CD4-positive, alpha-beta memory T cell (primary cell): ENCODE measurements around the gene SLC1A5. TPM values are rescaled to one million over a fixed set of nuclear protein-coding genes. Genes with fewer than 3 reads are reported as not detected.
A peak's percentile ranks its signal among the peaks of the same experiment; 100 is the strongest.

ENCODE experiments used
- CTCF ChIA-PET: fragments of 350-600 bp; sonication (Branson Sonifier 250); formaldehyde crosslinking; loops from one replicate; lab custom pipeline; 2021; ENCODE audit warnings: inconsistent platforms; ENCODE audit not compliant: partially characterized antibody; lab: Charles Lee
- POLR2A ChIA-PET: fragments of 350-600 bp; sonication (Branson Sonifier 250); formaldehyde crosslinking; loops from one replicate; lab custom pipeline; 2021; ENCODE audit not compliant: partially characterized antibody; lab: Charles Lee
- DNase-seq, 5 donors: peaks; one replicate each; pipeline versions ENCODE4 v3.0.0 to v3.0.0-alpha.2; 2020 to 2022; ENCODE audit warnings: mixed read lengths in 1 of 5
- H3K27ac ChIP-seq: one replicate; pipeline ENCODE4 v1.7.0; 2013; ENCODE audit warnings: low read depth, low read length
- H3K27me3 ChIP-seq: 2 replicates; pipeline ENCODE4 v1.7.0; 2013; ENCODE audit warnings: mild to moderate bottlenecking, low read length, moderate library complexity; ENCODE audit not compliant: insufficient read depth
- H3K36me3 ChIP-seq: 2 replicates; pipeline ENCODE4 v1.7.0; 2013; ENCODE audit warnings: mild to moderate bottlenecking, low read length, moderate library complexity; ENCODE audit not compliant: insufficient read depth
- H3K4me1 ChIP-seq: 2 replicates; pipeline ENCODE4 v1.7.0; 2013; ENCODE audit warnings: mild to moderate bottlenecking, low read length, moderate library complexity; ENCODE audit not compliant: insufficient read depth
- H3K4me3 ChIP-seq, 2 donors: one replicate each; pipeline ENCODE4 v1.7.0; 2013; ENCODE audit warnings: low read length in 2 of 2, mild to moderate bottlenecking in 1 of 2
- H3K9me3 ChIP-seq, 2 donors: one replicate each; pipeline ENCODE4 v1.7.0; 2013; ENCODE audit warnings: low read length in 2 of 2, control low read depth in 1 of 2; ENCODE audit not compliant: control insufficient read depth in 1 of 2
- H3K27ac Mint-ChIP-seq, 7 donors: one replicate each; pipeline ENCODE4 v1.8.0; 2020 to 2021; ENCODE audit warnings: mixed read lengths in 7 of 7, mild to moderate bottlenecking in 6 of 7, inconsistent platforms in 3 of 7, moderate library complexity in 3 of 7
- H3K27me3 Mint-ChIP-seq, 2 donors: one replicate each; pipeline ENCODE4 v1.8.0; 2020 to 2021; ENCODE audit warnings: mixed read lengths in 2 of 2
- H3K36me3 Mint-ChIP-seq, 2 donors: one replicate each; pipeline ENCODE4 v1.8.0; 2020 to 2021; ENCODE audit warnings: mixed read lengths in 2 of 2, inconsistent platforms in 1 of 2, mild to moderate bottlenecking in 1 of 2
- H3K4me1 Mint-ChIP-seq, 4 donors: one replicate each; pipeline ENCODE4 v1.8.0; 2020 to 2021; ENCODE audit warnings: mixed read lengths in 4 of 4, mild to moderate bottlenecking in 1 of 4
- H3K4me3 Mint-ChIP-seq, 8 donors: one replicate each; pipeline ENCODE4 v1.8.0; 2020 to 2021; ENCODE audit warnings: mixed read lengths in 8 of 8, mild to moderate bottlenecking in 7 of 8, moderate library complexity in 6 of 8, inconsistent platforms in 3 of 8
- H3K9me3 Mint-ChIP-seq, 8 donors: one replicate each; pipeline ENCODE4 v1.8.0; 2020 to 2021; ENCODE audit warnings: mixed read lengths in 8 of 8, mild to moderate bottlenecking in 5 of 8, inconsistent platforms in 3 of 8, moderate library complexity in 1 of 8
- intact Hi-C: fragments of 100-400 bp; cut with micrococcal nuclease; formaldehyde crosslinking; loops from one replicate; pipeline ENCODE4 v1.15.1; 2023
- polyA plus RNA-seq, 2 donors: library from polyadenylated mRNA; unstranded; fragments of 300-500 nt; fragmentation: Illumina TruSeq; gene quantifications; one replicate each; pipeline ENCODE4 v1.2.3, GENCODE V29; 2021
- total RNA-seq, 2 experiments: library from RNA; stranded (reverse); gene quantifications; one replicate each; pipeline ENCODE4 v1.2.3, GENCODE V29; 2021

Gene SLC1A5
- total RNA-seq (10 to 100 TPM; 20.3 TPM), polyA plus RNA-seq (10 to 100 TPM in 1 of 2 donors, 1 to 10 TPM in 1; 7.2 to 22.1 TPM)

DNA sequence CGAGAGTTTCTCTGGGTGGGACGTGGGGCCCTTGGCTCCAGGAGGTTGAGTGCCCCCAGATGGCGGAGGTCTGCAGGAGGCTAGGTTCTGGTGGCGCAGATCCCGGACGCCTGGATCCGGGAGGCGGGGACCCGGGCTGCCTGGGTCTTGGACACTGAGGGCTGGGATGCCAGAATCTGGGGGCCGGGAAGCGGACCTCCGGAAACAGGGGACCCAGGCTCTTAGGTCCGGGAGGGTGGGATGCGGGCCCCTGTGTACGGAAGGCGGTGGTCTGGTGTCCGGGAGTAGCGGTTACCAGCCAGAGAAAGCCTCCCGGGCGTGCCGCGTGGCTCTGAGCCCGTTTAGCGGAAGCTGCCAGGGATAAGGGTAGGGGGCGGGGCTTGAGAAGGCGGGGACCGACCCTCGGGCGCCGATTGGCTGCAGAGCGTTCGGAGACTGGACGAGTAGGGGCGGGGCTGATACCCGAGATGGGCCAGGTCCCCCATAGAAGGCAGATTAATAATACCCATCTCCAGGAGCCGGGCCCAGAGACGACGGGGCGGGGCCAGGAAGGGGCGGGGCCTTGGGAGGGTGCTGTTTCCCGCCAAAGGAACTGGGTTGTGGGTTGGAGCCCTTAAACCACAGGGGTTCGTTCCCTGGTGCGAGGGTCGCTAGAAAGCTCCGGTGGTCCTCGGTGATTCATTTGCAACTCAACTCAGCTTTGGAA is at the start of gene SLC1A5:
Gene SLC1A5, minus strand, starts transcription at position 333 of the 706 bp plus-strand sequence. CDS start 629 bp downstream, outside the sequence.
- H3K4me3 Mint-ChIP-seq: peak within 1 kb of the TSS; percentile 89 to 97 (median 92)
- Histone ChIP-seq H3K36me3 (no peaks in the 10 kb centered on the region), H3K27me3 (no peaks in the 10 kb centered on the region), H3K9me3 (no peaks in the 10 kb centered on the region), H3K4me3 (peak within 1 kb of the TSS; percentile 78 to 90), H3K27ac (peak within 1 kb of the TSS; percentile 75), H3K4me1 (peaks cover 61% of the 10 kb centered on the region)
- POLR2A ChIA-PET: interaction anchor here (0.7 to 6.4 kb wide), 17 partner anchors 9 to 437 kb away, joined by 3 to 50 read pairs (median 3); partner anchors contain the start of genes CALM3, PRKD2 and ZC3H4
- peak within 1 kb of the TSS; percentile 80 to 99 (median 90) for H3K27ac Mint-ChIP-seq
- H3K36me3 Mint-ChIP-seq: peaks cover 0 to 29% of the 10 kb centered on the region in 2 donors
- H3K9me3 Mint-ChIP-seq: peaks cover 0 to 2% (median 0%) of the 10 kb centered on the region in 8 donors
- CTCF ChIA-PET: interaction anchor here (0.6 to 2.4 kb wide), 6 partner anchors 11 to 225 kb away, joined by 3 to 9 read pairs (median 4); no protein-coding TSS in a partner anchor
- intact Hi-C loops: loop anchor here (1.0 to 10.0 kb wide), 4 partner anchors 32 to 486 kb away; partner anchors contain the start of genes CCDC9, INAFM1 and PRKD2
- peaks cover 42 to 78% (median 56%) of the 10 kb centered on the region in 4 donors for H3K4me1 Mint-ChIP-seq
- DNase-seq: peak; percentile 95 to 97 (median 95)
- H3K27me3 Mint-ChIP-seq: no peaks in the 10 kb centered on the region

- intact Hi-C loops: no loop called here
- Histone ChIP-seq H3K4me3 (no peak overlapping the region), H3K4me1 (peaks cover 3% of the 10 kb centered on the region), H3K27me3 (no peaks in the 10 kb centered on the region), H3K9me3 (no peaks in the 10 kb centered on the region), H3K36me3 (peaks cover 20% of the 10 kb centered on the region), H3K27ac (no peak overlapping the region)
- no peak for DNase-seq
- H3K27me3 Mint-ChIP-seq: no peaks in the 10 kb centered on the region
- POLR2A ChIA-PET: no interaction called here
- H3K4me3 Mint-ChIP-seq: no peak overlapping the region
- H3K36me3 Mint-ChIP-seq: peaks cover 14 to 44% of the 10 kb centered on the region in 2 donors
- H3K4me1 Mint-ChIP-seq: peaks cover 0 to 3% (median 1%) of the 10 kb centered on the region in 4 donors
- CTCF ChIA-PET: interaction anchor here (1.0 to 11.4 kb wide), 3 partner anchors 33 to 83 kb away, joined by 3 to 335 read pairs (median 4); no protein-coding TSS in a partner anchor
- no peak overlapping the region for H3K27ac Mint-ChIP-seq
- no peaks in the 10 kb centered on the region for H3K9me3 Mint-ChIP-seq
Observed at GRCh38 chr19:46838160-46838559, 49.8 kb upstream of the SLC1A5 start.

GRCh38 chr19:46834984-46835383 is 46.6 kb upstream of the SLC1A5 start:
- Histone ChIP-seq H3K4me3 (no peak overlapping the region), H3K27me3 (no peaks in the 10 kb centered on the region), H3K4me1 (no peaks in the 10 kb centered on the region), H3K27ac (no peak overlapping the region), H3K9me3 (no peaks in the 10 kb centered on the region), H3K36me3 (peaks cover 14% of the 10 kb centered on the region)
- ChIA-PET CTCF (interaction anchor here (1.4 kb wide), 1 partner anchor 13 kb away, joined by 5 read pairs; no protein-coding TSS in a partner anchor), POLR2A (no interaction called here)
- peaks cover 3 to 20% of the 10 kb centered on the region in 2 donors for H3K36me3 Mint-ChIP-seq
- H3K4me3 Mint-ChIP-seq: no peak overlapping the region
- no peak for DNase-seq
- no peaks in the 10 kb centered on the region for H3K27me3 Mint-ChIP-seq
- no peaks in the 10 kb centered on the region for H3K9me3 Mint-ChIP-seq
- intact Hi-C loops: no loop called here
- no peaks in the 10 kb centered on the region for H3K4me1 Mint-ChIP-seq
- H3K27ac Mint-ChIP-seq: no peak overlapping the region

- no peaks in the 10 kb centered on the region for H3K4me1 ChIP-seq
- Mint-ChIP-seq H3K27me3 (no peaks in the 10 kb centered on the region), H3K27ac (no peak overlapping the region), H3K4me1 (peaks cover 0 to 1% (median under 1%) of the 10 kb centered on the region in 4 donors), H3K4me3 (no peak overlapping the region), H3K36me3 (peaks cover 3 to 18% of the 10 kb centered on the region in 2 donors), H3K9me3 (no peaks in the 10 kb centered on the region)
- no peak overlapping the region for H3K4me3 ChIP-seq
- peaks cover 6% of the 10 kb centered on the region for H3K36me3 ChIP-seq
- ChIA-PET CTCF (interaction anchor here (1.0 to 1.4 kb wide), 4 partner anchors 12 to 179 kb away, joined by 3 to 7 read pairs (median 4); no protein-coding TSS in a partner anchor), POLR2A (no interaction called here)
- no peak for DNase-seq
- intact Hi-C loops: no loop called here
- H3K27me3 ChIP-seq: no peaks in the 10 kb centered on the region
- H3K27ac ChIP-seq: no peak overlapping the region
- no peaks in the 10 kb centered on the region for H3K9me3 ChIP-seq
Observed at GRCh38 chr19:46834121-46834520, 45.7 kb upstream of the SLC1A5 start.

DNA sequence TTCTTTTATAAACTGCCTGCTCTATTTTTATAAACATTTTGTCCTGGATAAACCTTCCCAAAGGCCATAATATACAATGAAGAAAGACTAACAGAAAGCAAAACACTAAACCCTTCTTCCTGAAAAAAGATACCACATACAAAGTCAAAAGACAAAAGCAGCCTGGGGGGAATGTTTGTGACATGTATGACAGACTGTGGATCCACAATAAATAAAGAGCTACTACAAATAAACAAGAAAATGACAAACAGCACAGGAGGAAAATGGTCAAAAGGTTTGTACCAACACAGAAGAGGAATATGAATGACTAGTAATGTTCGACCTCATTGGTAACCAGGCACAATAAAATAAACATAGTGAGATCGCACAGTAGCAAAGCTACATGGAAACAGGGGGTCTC is 42.5 kb upstream of the SLC1A5 start:
- H3K36me3 Mint-ChIP-seq: peaks cover 0 to 3% of the 10 kb centered on the region in 2 donors
- H3K27me3 ChIP-seq: no peaks in the 10 kb centered on the region
- CTCF ChIA-PET: interaction anchor here (0.8 to 3.9 kb wide), 4 partner anchors 9 to 77 kb away, joined by 3 to 21 read pairs (median 12); no protein-coding TSS in a partner anchor
- no peaks in the 10 kb centered on the region for H3K9me3 ChIP-seq
- no peaks in the 10 kb centered on the region for H3K4me1 ChIP-seq
- no peak for DNase-seq
- POLR2A ChIA-PET: no interaction called here
- no peak overlapping the region for H3K27ac Mint-ChIP-seq
- H3K27ac ChIP-seq: no peak overlapping the region
- no peaks in the 10 kb centered on the region for H3K9me3 Mint-ChIP-seq
- H3K36me3 ChIP-seq: no peaks in the 10 kb centered on the region
- no peaks in the 10 kb centered on the region for H3K27me3 Mint-ChIP-seq
- no peak overlapping the region for H3K4me3 Mint-ChIP-seq
- peaks cover 0 to 2% (median under 1%) of the 10 kb centered on the region in 4 donors for H3K4me1 Mint-ChIP-seq
- intact Hi-C loops: no loop called here
- H3K4me3 ChIP-seq: no peak overlapping the region

GRCh38 chr19:46828484-46828883 is 40.1 kb upstream of the SLC1A5 start:
- Mint-ChIP-seq H3K27ac (no peak overlapping the region), H3K4me3 (no peak overlapping the region), H3K4me1 (peaks cover 0 to 8% (median 3%) of the 10 kb centered on the region in 4 donors), H3K9me3 (no peaks in the 10 kb centered on the region), H3K36me3 (no peaks in the 10 kb centered on the region), H3K27me3 (no peaks in the 10 kb centered on the region)
- H3K9me3 ChIP-seq: no peaks in the 10 kb centered on the region
- H3K4me1 ChIP-seq: no peaks in the 10 kb centered on the region
- CTCF ChIA-PET: interaction anchor here (1.0 to 3.6 kb wide), 2 partner anchors 71 to 185 kb away, joined by 3 to 14 read pairs; no protein-coding TSS in a partner anchor
- intact Hi-C loops: no loop called here
- H3K27ac ChIP-seq: no peak overlapping the region
- POLR2A ChIA-PET: no interaction called here
- peak in 1 of 5 donors; percentile 56 for DNase-seq
- no peak overlapping the region for H3K4me3 ChIP-seq
- no peaks in the 10 kb centered on the region for H3K27me3 ChIP-seq
- H3K36me3 ChIP-seq: no peaks in the 10 kb centered on the region

DNA sequence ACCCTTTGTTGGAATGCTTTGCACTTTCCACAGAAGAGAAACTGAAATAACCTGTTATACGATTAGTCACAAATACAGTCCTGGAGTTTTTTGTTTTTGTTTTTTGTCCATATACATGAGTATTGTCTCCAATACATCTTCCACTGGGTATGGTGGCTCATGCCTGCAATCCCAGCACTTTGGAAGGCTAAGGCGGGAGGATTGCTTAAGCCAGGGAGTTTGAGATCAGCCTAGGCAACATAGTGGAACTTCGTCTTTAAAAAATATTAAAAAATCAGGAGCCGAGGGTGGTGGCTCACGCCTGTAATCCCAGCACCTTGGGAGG is 37.3 kb upstream of the SLC1A5 start:
- Histone ChIP-seq H3K9me3 (no peaks in the 10 kb centered on the region), H3K4me1 (peaks cover 16% of the 10 kb centered on the region), H3K36me3 (no peaks in the 10 kb centered on the region), H3K4me3 (no peak overlapping the region), H3K27me3 (no peaks in the 10 kb centered on the region), H3K27ac (no peak overlapping the region)
- Mint-ChIP-seq H3K4me1 (peaks cover 10 to 25% (median 19%) of the 10 kb centered on the region in 4 donors), H3K36me3 (no peaks in the 10 kb centered on the region), H3K9me3 (no peaks in the 10 kb centered on the region), H3K27ac (peak overlapping the region in 1 of 7 donors; percentile 43), H3K4me3 (no peak overlapping the region), H3K27me3 (no peaks in the 10 kb centered on the region)
- POLR2A ChIA-PET: no interaction called here
- intact Hi-C loops: no loop called here
- DNase-seq: no peak
- CTCF ChIA-PET: interaction anchor here (1.9 kb wide), 1 partner anchor 15 kb away, joined by 7 read pairs; no protein-coding TSS in a partner anchor
